Measurements from ENCODE around the gene MICA.

DNA sequence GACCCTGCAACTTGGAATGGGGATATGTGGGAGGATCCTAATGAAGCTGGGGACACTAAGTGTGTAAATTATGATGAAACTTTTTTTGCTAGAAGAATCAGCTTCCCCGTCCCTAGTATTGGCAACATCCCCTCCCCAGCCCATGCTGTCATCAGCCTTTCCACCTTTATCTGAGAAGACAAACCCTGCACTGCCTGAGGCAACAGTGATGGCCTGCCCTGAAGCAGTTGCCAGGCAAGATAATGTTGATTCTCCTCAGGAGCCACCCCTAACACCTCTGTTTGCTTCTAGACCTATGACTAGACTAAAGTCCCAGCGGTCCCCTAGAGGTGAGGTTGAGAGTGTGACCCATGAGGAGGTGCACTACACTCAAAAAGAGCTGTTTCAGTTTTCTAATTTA, 27.1 kb downstream of the MICA start:
- no peak for TF ChIP-seq MYC (IDR thresholded peaks at IDR 0.05; ENCODE audit: borderline replicate concordance, low read length)
- TF ChIP-seq CHD2 (IDR thresholded peaks at IDR 0.05; ENCODE audit: low read length, partially characterized antibody) = no peak
- no peak for TF ChIP-seq SREBF2 (IDR thresholded peaks at IDR 0.05)
- no peak for TF ChIP-seq NR3C1 (IDR thresholded peaks at IDR 0.05)
- no peak for TF ChIP-seq EP300 (IDR thresholded peaks at IDR 0.05)
- no peak for TF ChIP-seq NFE2L2 (conservative IDR thresholded peaks at IDR 0.05; ENCODE audit: low read length)
- TF ChIP-seq, protein P1, sequence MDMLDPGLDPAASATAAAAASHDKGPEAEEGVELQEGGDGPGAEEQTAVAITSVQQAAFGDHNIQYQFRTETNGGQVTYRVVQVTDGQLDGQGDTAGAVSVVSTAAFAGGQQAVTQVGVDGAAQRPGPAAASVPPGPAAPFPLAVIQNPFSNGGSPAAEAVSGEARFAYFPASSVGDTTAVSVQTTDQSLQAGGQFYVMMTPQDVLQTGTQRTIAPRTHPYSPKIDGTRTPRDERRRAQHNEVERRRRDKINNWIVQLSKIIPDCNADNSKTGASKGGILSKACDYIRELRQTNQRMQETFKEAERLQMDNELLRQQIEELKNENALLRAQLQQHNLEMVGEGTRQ (IDR thresholded peaks at IDR 0.05) = no peak
- TF ChIP-seq, protein P2, sequence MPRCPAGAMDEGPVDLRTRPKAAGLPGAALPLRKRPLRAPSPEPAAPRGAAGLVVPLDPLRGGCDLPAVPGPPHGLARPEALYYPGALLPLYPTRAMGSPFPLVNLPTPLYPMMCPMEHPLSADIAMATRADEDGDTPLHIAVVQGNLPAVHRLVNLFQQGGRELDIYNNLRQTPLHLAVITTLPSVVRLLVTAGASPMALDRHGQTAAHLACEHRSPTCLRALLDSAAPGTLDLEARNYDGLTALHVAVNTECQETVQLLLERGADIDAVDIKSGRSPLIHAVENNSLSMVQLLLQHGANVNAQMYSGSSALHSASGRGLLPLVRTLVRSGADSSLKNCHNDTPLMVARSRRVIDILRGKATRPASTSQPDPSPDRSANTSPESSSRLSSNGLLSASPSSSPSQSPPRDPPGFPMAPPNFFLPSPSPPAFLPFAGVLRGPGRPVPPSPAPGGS (IDR thresholded peaks at IDR 0.05) = no peak
- TF ChIP-seq BHLHE40 (IDR thresholded peaks at IDR 0.05; ENCODE audit: low read depth, low read length) = no peak
- no peak for TF ChIP-seq POLR2A (IDR thresholded peaks at IDR 0.05; ENCODE audit: low read length)
- TF ChIP-seq, protein P3, sequence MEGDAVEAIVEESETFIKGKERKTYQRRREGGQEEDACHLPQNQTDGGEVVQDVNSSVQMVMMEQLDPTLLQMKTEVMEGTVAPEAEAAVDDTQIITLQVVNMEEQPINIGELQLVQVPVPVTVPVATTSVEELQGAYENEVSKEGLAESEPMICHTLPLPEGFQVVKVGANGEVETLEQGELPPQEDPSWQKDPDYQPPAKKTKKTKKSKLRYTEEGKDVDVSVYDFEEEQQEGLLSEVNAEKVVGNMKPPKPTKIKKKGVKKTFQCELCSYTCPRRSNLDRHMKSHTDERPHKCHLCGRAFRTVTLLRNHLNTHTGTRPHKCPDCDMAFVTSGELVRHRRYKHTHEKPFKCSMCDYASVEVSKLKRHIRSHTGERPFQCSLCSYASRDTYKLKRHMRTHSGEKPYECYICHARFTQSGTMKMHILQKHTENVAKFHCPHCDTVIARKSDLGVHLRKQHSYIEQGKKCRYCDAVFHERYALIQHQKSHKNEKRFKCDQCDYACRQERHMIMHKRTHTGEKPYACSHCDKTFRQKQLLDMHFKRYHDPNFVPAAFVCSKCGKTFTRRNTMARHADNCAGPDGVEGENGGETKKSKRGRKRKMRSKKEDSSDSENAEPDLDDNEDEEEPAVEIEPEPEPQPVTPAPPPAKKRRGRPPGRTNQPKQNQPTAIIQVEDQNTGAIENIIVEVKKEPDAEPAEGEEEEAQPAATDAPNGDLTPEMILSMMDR (IDR thresholded peaks at IDR 0.05) = no peak
- TF ChIP-seq JUNB (IDR thresholded peaks at IDR 0.05) = no peak
- TF ChIP-seq, protein P4, sequence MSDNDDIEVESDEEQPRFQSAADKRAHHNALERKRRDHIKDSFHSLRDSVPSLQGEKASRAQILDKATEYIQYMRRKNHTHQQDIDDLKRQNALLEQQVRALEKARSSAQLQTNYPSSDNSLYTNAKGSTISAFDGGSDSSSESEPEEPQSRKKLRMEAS (IDR thresholded peaks at IDR 0.05) = no peak
